HepG2 (cell line): Measurements from ENCODE around the gene ISG20. TPM values are rescaled to one million over a fixed set of nuclear protein-coding genes. Genes with fewer than 3 reads are reported as not detected.

ENCODE experiments used
- ATAC-seq: fragments of 200-7000 bp; cut with Tn5 transposase; 3 replicates; pipeline ENCODE4 v1.9.1; 2020; ENCODE audit warnings: mild to moderate bottlenecking, moderate library complexity
- BruUV-seq: library from RNA; stranded (reverse); fragments of 400-500 nt; replicated peaks from 2 replicates; lab custom pipeline; 2021; lab: Mats Ljungman, UMichigan
- CTCF ChIA-PET: fragments of 300-600 bp; formaldehyde crosslinking; extraction: SDS; loops from one replicate; lab custom pipeline; 2021; ENCODE audit warnings: low total read pairs, inconsistent platforms, low intra/inter-chr PET ratio; lab: Yijun Ruan, JAX
- POLR2A ChIA-PET: fragments of 350-600 bp; sonication (Branson Sonifier 250); formaldehyde crosslinking; loops from one replicate; lab custom pipeline; 2020; ENCODE audit warnings: antibody characterized with exemption, inconsistent platforms; lab: Yijun Ruan, JAX
- DNase-seq: peaks from one replicate; pipeline ENCODE4 v3.0.0-alpha.2; 2015; ENCODE audit warnings: low spot score
- FAIRE-seq: peaks from 3 replicates; lab custom pipeline; 2011; peaks lifted over from hg19 to GRCh38; lab: Jason Lieb, UNC
- H2AFZ ChIP-seq: one replicate; pipeline ENCODE4 v1.6.1; 2011; ENCODE audit warnings: low read length, inconsistent platforms
- H3K27ac ChIP-seq: fragments of 300-600 bp; 3 replicates; pipeline ENCODE4 v1.8.0; 2011; ENCODE audit warnings: mixed run types, mild to moderate bottlenecking, mixed read lengths, low read length, inconsistent platforms; ENCODE audit not compliant: insufficient read depth; ENCODE audit errors: extremely low read length
- H3K27me3 ChIP-seq, 2 experiments: fragments of 200-600 bp in 1 of 2; 2 replicates in 1 of 2; 3 replicates in 1 of 2; pipeline versions ENCODE4 v1.6.0 to v1.8.0; 2011; ENCODE audit warnings: low read length in 2 of 2, mild to moderate bottlenecking in 2 of 2, moderate library complexity in 2 of 2, inconsistent platforms in 1 of 2; ENCODE audit not compliant: insufficient read depth in 2 of 2, control insufficient read depth in 1 of 2
- H3K36me3 ChIP-seq, 2 experiments: fragments of 200-600 bp in 1 of 2; replicated peaks in 1 of 2; 2 replicates in 1 of 2; 3 replicates in 1 of 2; pipeline versions ENCODE4 v1.5.1 to v1.8.0; 2011; ENCODE audit warnings: low read length in 2 of 2, inconsistent platforms in 1 of 2; ENCODE audit not compliant: insufficient read depth in 2 of 2, control insufficient read depth in 1 of 2
- H3K4me1 ChIP-seq: 2 replicates; pipeline ENCODE4 v1.5.1; 2012; ENCODE audit warnings: low read length, inconsistent platforms; ENCODE audit not compliant: insufficient read depth
- H3K4me2 ChIP-seq: 2 replicates; pipeline ENCODE4 v1.6.0; 2011; ENCODE audit warnings: low read depth, low read length, inconsistent platforms
- H3K4me3 ChIP-seq, 3 experiments: fragments of 200-600 bp in 1 of 3; sonication (generic), shearing (Covaris generic) in 1 of 3; replicated peaks in 1 of 3; 2 replicates each; pipeline ENCODE4 v1.5.1; 2011 to 2016; ENCODE audit warnings: low read length in 3 of 3, inconsistent platforms in 2 of 3, low read depth in 2 of 3, mild to moderate bottlenecking in 2 of 3, control low read depth in 1 of 3, mixed read lengths in 1 of 3; ENCODE audit not compliant: insufficient read depth in 1 of 3
- H3K79me2 ChIP-seq: one replicate; pipeline ENCODE4 v1.6.1; 2011; ENCODE audit warnings: low read length, inconsistent platforms; ENCODE audit not compliant: insufficient read depth
- H3K9ac ChIP-seq: 2 replicates; pipeline ENCODE4 v1.6.0; 2011; ENCODE audit warnings: mild to moderate bottlenecking, low read depth, low read length, inconsistent platforms; ENCODE audit not compliant: insufficient read depth
- H3K9me3 ChIP-seq: 2 replicates; pipeline ENCODE4 v1.5.1; 2012; ENCODE audit warnings: mild to moderate bottlenecking, low read length
- H4K20me1 ChIP-seq: 2 replicates; pipeline ENCODE4 v1.6.0; 2011; ENCODE audit warnings: inconsistent platforms, mild to moderate bottlenecking, low read length, moderate library complexity; ENCODE audit not compliant: insufficient read depth
- ARID5B ChIP-seq: IDR thresholded peaks from 2 replicates; pipeline ENCODE4 v1.4.0; 2020; ENCODE audit warnings: mild to moderate bottlenecking, missing genetic modification reagents
- HIC2 ChIP-seq: sonication (generic); formaldehyde crosslinking; IDR thresholded peaks from 2 replicates; pipeline ENCODE4 v1.9.0; 2022; ENCODE audit warnings: low read depth, missing genetic modification reagents
- KDM6A ChIP-seq: IDR thresholded peaks from 2 replicates; pipeline ENCODE4 v1.6.1; 2016; ENCODE audit warnings: low read depth
- MYC ChIP-seq: sonication (generic); formaldehyde crosslinking; IDR thresholded peaks from 2 replicates; pipeline ENCODE4 v1.9.0; 2021; ENCODE audit warnings: missing genetic modification reagents, borderline replicate concordance
- NFE2 ChIP-seq: sonication (generic); formaldehyde crosslinking; IDR thresholded peaks from 2 replicates; pipeline ENCODE4 v1.4.0; 2020; ENCODE audit warnings: missing genetic modification reagents
- PLRG1 ChIP-seq: fragments of 450-650 bp; conservative IDR thresholded peaks from 2 replicates; pipeline ENCODE4 v1.6.1; 2016
- SP4 ChIP-seq: sonication (generic); formaldehyde crosslinking; IDR thresholded peaks from 2 replicates; pipeline ENCODE4 v1.8.1; 2023; ENCODE audit warnings: mild to moderate bottlenecking, missing genetic modification reagents
- SUZ12 ChIP-seq: fragments of 150-350 bp; IDR thresholded peaks from 2 replicates; pipeline ENCODE4 v1.6.1; 2014; ENCODE audit warnings: low read depth, low read length
- YEATS4 ChIP-seq: sonication (generic); formaldehyde crosslinking; IDR thresholded peaks from 2 replicates; pipeline ENCODE4 v1.4.0; 2020; ENCODE audit warnings: missing genetic modification reagents, borderline replicate concordance
- ZBTB44 ChIP-seq: sonication (generic); formaldehyde crosslinking; IDR thresholded peaks from 2 replicates; pipeline ENCODE4 v1.4.0; 2020; ENCODE audit warnings: missing genetic modification reagents
- ZNF205 ChIP-seq: IDR thresholded peaks from 2 replicates; pipeline ENCODE4 v1.6.1; 2018; ENCODE audit warnings: missing biosample characterization, missing genetic modification reagents
- ZNF503 ChIP-seq: sonication (generic); formaldehyde crosslinking; IDR thresholded peaks from 2 replicates; pipeline ENCODE4 v1.4.0; 2020; ENCODE audit warnings: missing genetic modification reagents
- ZNF562 ChIP-seq: sonication (generic); formaldehyde crosslinking; IDR thresholded peaks from 2 replicates; pipeline ENCODE4 v1.8.0; 2022; ENCODE audit warnings: missing genetic modification reagents, borderline replicate concordance
- ZNF607 ChIP-seq: sonication (generic); formaldehyde crosslinking; IDR thresholded peaks from 2 replicates; pipeline ENCODE4 v1.5.1; 2020; ENCODE audit warnings: missing genetic modification reagents, mild to moderate bottlenecking, borderline replicate concordance
- ZNF740 ChIP-seq: sonication (generic); formaldehyde crosslinking; IDR thresholded peaks from 2 replicates; pipeline ENCODE4 v1.4.0; 2020; ENCODE audit warnings: missing genetic modification reagents
- ZNF839 ChIP-seq: sonication (generic); formaldehyde crosslinking; IDR thresholded peaks from 2 replicates; pipeline ENCODE4 v1.4.0; 2020; ENCODE audit warnings: missing genetic modification reagents, mild to moderate bottlenecking, borderline replicate concordance
- WGBS: methylation state at CpG from one replicate; pipeline ENCODE4 v1.1.6; 2017; ENCODE audit warnings: low lambda C conversion rate; 5-methylcytosine and 5-hydroxymethylcytosine counted together
- in situ Hi-C: cut with HindIII; loops from 2 replicates; pipeline ENCODE4 v1.10.0; 2017; ENCODE audit warnings: low pct_unique_long_range_greater_than_20kb; ENCODE audit not compliant: extremely low pct_ligation_motif_present
- intact Hi-C: fragments of 100-400 bp; cut with micrococcal nuclease; formaldehyde crosslinking; loops from one replicate; pipeline ENCODE4 v1.10.0; 2022; ENCODE audit not compliant: unreplicated experiment
- polyA plus RNA-seq, 8 experiments: library from polyadenylated mRNA; depleted of rRNA in 3 of 8; stranded (reverse) in 7 of 8; unstranded in 1 of 8; fragments of >200 nt; fragmentation: Illumina TruSeq in 4 of 8; extraction: Trizol in 4 of 8; gene quantifications; 2 replicates each; pipeline versions ENCODE4 v1.2.1 to v1.2.3, GENCODE V29; 2011 to 2016; ENCODE audit warnings: low read depth in 4 of 8, missing spikeins in 1 of 8, mixed read lengths in 1 of 8; ENCODE audit not compliant: insufficient read depth in 1 of 8
- total RNA-seq, 5 experiments: library from RNA; depleted of rRNA; stranded (reverse); fragments of >200 nt; fragmentation: Illumina TruSeq; extraction: Trizol; gene quantifications; 2 replicates each; pipeline ENCODE4 v1.2.3, GENCODE V29; 2016; ENCODE audit warnings: low read depth in 1 of 5

Gene ISG20
- total and polyA plus RNA-seq, 2 of the 13 experiments (the other 11 are each of a cell fraction or from before 2014, with no cell fraction given) = 6.3 to 31.5 TPM

- no TSS peak for BruUV-seq
- in situ Hi-C loops = loop anchor here (5.0 kb wide), 1 partner anchor 176 kb away; no protein-coding TSS in a partner anchor
- 83% methylated on average over 6 of the region's 7 CpGs for WGBS
- TF ChIP-seq ZNF205 (CRISPR knock-in tag) (no peak), ARID5B (no peak), ZNF503 (CRISPR knock-in tag) (no peak), HIC2 (CRISPR knock-in tag) (no peak), ZNF607 (CRISPR knock-in tag) (no peak), ZNF562 (CRISPR knock-in tag) (no peak), MYC (CRISPR knock-in tag) (no peak), KDM6A (CRISPR knock-in tag) (no peak), SUZ12 (no peak), PLRG1 (no peak), NFE2 (CRISPR knock-in tag) (no peak), ZNF740 (no peak), YEATS4 (CRISPR knock-in tag) (no peak), ZNF839 (CRISPR knock-in tag) (no peak), SP4 (CRISPR knock-in tag) (no peak), ZBTB44 (CRISPR knock-in tag) (no peak)
Measured at GRCh38 chr15:88651136-88651732, 12.4 kb downstream of the ISG20 start.

More at GRCh38 chr15:88651136-88651732, 12.4 kb downstream of the ISG20 start:
- ChIA-PET CTCF (no interaction called here), POLR2A (no interaction called here)
- ATAC-seq (no peak), FAIRE-seq (no peak), DNase-seq (no peak)
- H3K79me2 ChIP-seq = no peaks in the 10 kb centered on the region
- H2AFZ ChIP-seq = no peak overlapping the region
- H3K36me3 ChIP-seq = no peaks in the 10 kb centered on the region
- peaks cover 7% of the 10 kb centered on the region; the same call in 1 of the 2 replicates for H3K4me1 ChIP-seq
- no peaks in the 10 kb centered on the region; a peak in 1 of 5 replicates for H3K27me3 ChIP-seq
- no peak overlapping the region for H3K9ac ChIP-seq
- intact Hi-C loops = no loop called here
- H3K4me2 ChIP-seq = no peak overlapping the region
- H3K27ac ChIP-seq = no peak overlapping the region
- no peak overlapping the region for H3K4me3 ChIP-seq
- 0 out of 2 replicates have a peak, but pooled peaks cover 2% of the 10 kb centered on the region for H4K20me1 ChIP-seq
- H3K9me3 ChIP-seq = no peaks in the 10 kb centered on the region
